ENCODE measurements around the gene ISM1.

The ISM1 gene

DNA sequence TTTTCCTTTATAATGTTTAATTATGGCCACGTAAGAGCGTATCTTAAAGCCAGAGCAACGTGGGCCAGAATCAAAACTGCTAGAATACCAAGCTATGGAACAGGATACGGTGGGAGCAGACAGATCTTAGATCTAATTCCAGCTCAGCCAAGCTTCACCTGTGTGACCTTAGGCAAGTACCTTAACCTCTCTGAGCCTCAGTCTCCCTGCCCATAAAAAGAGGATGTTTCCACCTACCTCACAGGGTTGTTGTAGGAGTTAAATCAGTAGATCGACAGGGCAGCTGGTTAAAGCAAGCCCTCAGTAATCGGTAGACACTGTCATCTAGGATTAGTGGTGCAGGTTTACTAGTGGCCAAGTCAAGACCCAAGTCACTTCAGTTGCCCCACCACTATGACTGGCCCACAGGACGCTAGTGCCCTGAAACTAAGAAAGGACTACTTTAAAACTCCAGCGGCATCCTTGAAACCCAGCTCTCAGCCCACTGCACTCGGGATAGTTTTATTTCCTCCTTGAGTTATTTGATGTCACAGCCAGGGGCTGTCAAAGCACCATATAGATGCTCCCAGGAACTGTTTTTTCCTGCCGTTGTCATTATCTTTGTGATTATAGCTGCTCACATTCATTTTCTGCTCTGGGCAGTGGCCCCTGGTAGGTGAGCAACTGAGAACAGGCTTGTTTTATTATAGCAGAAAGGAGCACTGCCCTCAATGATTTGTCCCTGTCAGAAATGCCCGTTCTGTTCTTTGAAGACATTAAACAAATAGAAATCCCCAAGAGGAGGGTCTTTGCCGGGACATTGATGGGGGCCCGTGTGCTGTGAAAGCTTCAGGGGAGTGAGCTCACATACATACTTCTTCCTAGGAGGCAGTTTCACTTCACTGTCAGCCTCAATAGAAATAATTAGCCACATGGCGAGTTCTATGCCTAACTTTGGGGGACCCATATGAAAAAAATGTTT is 63.1 kb downstream of the ISM1 start:
- no peak for DNase-seq

DNA sequence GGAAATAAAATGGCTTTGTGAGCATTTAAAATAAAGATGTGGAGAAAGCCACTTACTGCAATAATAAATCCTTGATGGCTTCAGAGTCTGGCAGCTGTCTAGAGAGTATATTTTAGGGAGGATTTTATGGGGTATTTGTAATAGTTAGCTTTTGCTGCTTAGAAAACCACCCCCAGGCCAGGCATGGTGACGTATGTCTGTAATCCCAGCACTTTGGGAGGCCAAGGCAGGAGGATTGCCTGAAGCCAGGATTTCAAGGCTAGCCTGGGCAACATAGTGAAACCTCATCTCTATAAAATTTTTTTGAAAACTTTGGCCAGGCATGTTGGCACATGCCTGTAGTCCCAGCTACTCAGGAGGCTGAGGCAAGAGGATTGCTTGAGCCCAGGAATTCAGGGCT is 63.8 kb downstream of the ISM1 start:
- no peak for DNase-seq

DNA sequence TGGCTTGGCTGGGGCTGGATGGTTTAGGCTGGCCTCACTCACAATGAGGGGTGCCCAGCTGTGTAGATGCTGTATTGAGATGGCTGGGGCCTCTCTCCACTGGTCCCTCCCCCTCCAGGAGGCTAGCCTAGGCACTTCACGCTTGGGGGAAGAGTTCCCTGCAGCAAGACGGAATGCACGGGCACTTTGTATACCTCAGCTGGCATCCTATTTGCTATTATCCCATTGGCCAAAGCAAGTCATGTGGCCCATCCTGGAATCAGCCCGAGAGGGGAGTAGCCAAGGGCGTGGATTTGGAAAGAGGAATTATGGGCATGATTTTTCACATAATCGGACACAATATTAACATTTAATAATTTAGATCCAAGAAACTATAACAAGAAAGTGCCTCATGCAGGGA is 64.3 kb downstream of the ISM1 start:
- no peak for DNase-seq

DNA sequence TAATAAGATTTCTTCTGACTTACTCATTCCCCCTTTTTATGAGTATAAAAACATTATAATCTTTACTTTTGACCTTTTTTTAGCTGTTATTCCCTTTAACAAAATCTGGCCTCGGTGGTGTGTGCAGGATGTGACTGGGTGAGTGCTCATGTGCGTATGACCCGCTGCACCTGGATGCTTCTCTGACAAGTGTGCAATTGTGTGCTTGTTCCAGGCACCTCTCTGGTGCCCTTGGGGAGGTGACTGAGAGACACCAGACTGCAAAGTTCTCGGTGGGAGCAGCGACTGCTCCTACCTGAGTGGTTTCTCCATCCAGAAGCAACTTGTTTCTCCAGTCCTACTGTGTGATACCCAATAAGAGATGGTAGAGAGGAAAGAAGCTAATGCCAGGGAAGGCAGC is 65.0 kb downstream of the ISM1 start:
- no peak for DNase-seq

DNA sequence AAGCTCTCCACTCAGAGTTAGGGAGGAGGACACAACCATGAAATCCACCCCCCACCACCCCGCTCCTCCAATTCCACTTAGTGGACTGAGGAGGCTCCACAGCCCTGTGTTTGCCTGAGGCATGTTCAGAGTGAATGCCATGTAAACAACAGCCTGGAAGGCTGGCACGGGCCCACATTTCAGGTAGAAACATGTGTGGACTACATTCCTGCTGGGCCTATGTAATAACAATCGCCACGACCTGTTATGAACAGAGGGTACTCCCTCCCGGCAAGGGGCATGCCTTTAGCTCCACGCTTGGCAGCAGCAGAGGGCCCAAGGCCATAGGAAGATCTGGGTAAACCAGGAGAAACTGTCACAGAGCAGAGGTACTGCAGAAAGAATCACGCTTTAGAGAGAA is 65.5 kb downstream of the ISM1 start:
- DNase-seq: no peak

DNA sequence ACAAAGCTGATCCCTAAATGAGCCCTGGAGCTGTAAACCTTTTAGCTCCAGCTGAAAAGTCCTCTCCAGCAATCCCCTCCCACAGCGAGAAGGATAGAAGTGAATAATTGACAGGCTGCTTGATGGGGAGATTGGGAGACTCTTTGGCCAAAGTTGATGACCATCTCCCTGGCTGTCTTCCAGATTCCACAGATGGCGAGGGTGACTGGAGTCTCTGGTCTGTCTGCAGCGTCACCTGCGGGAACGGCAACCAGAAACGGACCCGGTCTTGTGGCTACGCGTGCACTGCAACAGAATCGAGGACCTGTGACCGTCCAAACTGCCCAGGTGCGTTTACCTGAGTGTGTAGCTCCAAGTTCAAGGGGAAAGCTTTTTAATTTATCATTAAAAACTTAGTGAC is 67.3 kb downstream of the ISM1 start:
- no peak for DNase-seq

DNA sequence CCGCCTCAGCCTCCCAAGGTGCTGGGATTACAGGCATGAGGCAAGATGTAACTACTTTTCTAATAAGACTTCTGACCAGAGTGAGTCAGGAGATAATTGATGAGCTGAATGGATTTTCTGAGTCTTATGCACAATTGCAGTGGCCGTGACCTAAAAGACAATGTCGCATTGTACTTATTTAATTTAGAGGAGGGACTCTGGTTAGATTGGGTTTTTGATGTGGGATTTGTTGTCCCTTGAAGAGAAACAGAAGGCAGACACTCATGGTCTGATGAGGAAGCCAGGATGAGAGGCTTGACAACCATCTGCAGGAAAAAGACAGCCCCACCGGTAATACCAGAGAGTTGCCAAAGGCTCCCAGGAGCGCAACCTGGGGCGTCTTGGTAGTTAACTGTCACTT is 68.0 kb downstream of the ISM1 start:
- no peak for DNase-seq

DNA sequence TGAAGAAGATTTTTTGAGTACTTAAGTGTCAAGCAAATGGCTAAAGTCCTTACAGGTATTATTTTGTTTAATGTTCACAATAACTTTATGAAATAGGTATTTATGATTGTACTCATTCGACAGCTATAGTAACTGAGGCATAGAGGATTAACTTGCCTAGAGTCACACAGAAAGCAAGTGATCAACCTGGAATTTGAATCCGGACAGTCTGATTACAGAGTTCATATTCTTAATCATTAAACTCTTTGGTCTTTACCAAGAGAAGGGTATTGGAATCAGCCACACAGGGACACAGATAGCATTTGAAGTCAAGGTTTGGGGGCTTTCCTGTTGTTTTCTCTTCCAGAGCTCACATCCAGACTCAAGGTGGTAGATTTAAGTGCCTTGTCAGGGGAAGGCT is 69.7 kb downstream of the ISM1 start:
- DNase-seq: no peak

DNA sequence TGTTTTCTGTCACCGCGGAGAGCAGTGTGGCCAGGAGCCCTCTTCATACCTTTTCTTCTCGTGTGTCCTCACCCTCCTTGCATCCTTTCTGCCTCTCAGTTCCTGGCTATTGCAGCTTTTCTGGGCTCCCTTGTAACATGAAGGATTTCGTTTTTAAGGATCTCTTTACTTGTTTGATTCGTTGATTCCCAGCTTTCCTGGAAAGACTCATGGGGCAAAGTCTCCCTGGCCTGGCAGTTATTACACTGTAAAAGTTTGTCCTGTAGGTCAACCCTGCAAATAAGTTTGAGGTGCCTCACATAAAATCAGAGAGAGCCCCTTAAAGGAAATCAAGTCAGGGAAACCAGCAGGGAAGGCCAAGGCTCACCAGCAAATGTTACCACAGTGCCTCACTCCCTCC is 70.1 kb downstream of the ISM1 start:
- DNase-seq: no peak

DNA sequence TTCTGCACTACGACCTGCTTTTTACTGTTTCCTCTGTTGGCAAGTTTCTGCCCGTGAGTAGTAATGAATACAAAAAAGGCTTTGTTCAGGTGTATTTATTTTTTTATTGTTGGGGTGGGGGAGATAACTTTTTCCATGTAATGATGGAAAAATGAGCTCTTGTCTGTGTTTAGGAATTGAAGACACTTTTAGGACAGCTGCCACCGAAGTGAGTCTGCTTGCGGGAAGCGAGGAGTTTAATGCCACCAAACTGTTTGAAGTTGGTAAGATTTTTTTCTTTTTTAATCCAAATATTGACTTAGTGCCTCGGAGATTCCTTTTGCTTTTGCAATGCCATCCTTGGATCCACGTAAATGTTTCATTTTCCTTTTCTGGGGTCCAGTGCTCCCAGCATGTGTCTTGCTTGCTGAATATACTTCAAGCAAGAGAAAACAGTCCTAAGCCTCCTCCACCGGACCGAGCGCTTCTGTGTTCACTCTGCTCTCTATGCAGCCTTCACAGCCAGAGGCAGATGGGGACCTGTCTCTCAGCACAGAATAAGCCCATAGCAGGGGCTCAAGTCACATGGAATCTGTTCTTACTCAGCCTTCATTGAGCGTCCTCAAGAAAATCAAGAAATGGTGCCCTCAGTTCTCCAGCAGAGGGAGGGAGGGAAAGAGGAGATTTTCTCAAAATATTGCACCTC is 71.3 kb downstream of the ISM1 start:
- no peak for DNase-seq

DNA sequence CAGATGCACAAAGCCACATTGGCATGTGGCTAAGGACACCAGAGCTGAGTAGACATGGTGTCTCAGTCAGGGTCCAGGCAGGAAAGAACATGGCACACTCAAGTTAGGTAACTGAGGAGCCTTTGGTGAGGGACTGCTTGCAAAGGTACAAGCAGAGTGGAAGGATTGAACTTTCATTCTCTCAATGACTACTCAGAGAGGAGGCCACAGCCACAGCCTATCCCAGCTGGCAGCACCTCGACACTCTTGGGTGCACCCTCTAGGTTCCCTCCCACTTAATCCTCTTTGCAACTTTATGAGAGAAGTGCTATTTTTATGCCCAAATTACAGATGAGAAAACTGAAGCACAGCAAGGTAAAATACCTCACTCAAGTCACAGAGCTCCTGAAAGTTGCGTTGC is 73.4 kb downstream of the ISM1 start:
- DNase-seq: no peak

DNA sequence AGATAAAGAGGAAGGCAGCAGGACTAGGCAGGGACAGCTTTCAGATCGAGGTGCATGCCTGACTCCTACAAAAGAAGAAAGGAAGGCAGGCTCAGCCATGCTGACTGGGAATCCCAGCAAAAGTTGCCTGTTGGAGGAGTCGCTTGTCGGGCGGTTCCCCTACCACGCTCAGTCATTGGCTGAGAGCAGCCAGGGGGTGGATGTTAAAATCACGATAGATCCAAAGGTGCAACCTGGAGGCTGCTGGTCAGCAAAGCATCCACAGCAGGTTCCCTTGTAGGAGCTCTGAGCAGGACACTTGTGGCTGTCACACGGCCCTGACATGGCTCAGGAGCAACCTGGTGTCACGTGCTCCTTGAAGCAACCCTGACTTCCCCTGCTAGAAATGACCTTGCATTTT is 74.6 kb downstream of the ISM1 start:
- no peak for DNase-seq

DNA sequence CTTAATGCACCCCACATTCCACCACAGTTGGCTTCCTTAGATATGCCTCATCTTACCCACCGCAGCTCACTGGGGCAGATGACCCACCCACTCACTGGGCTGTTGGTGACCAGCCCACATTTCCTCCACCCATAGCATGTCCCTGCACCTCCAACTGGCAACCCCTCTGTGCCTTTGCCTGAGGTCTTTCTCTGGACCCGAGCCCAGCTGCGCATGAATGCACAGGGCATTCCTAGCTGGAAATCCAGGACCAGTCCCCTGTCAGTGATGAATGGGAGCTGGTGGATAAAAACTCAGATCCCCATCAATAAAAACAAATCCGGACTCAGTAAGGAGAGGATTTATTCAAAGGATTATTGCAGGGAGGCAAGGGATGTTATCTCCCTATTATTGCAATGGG is 75.0 kb downstream of the ISM1 start:
- DNase-seq: no peak

DNA sequence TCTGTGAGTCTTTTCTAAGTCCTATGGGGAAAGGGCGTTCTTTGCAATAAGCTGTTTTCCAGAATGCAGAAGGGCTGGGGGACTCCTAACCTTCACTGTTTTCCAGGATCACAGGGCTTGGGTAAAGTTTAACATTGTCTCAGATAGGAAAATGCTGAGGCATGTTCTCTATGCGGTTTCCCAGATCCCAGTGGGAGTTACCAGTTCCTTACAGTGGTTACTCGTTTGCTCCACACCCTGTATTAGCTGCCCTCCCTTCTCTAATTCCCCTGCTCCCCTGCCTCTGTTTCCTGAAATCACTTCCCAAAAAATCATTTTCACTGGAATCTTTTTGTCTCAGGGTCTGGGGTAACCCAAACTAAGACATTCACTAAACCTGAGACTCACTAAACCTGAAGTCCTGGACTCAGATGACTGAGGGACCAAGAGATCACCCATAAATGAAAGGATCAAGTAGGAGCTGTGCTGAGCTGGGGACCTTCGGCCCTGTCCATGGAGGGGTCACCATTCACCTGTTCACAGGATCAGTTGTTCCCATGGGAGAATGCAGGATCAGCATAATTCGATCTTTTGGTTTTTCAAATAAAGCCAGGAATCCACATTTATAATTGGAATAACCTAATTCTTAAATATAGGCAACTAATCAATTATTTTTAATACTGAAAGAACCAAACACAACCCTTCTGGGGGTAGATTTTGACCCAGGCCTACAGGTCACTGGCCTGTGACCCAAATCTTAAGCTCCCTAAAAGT is 76.2 kb downstream of the ISM1 start:
- DNase-seq: no peak

DNA sequence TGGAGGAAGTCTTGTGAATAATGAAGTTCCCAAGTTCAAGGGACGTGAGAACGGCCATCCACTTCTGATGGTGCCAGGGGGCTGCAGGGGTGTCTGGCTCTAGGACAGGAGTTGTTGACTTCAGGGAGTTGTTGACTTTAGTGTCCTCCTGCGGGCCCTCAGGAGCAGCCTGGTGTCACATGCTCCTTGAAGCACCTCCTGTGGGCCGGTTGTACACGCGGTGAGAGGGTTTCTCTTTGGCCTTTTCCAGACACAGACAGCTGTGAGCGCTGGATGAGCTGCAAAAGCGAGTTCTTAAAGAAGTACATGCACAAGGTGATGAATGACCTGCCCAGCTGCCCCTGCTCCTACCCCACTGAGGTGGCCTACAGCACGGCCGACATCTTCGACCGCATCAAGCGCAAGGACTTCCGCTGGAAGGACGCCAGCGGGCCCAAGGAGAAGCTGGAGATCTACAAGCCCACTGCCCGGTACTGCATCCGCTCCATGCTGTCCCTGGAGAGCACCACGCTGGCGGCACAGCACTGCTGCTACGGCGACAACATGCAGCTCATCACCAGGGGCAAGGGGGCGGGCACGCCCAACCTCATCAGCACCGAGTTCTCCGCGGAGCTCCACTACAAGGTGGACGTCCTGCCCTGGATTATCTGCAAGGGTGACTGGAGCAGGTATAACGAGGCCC is 77.8 kb downstream of the ISM1 start:
- DNase-seq: no peak

DNA sequence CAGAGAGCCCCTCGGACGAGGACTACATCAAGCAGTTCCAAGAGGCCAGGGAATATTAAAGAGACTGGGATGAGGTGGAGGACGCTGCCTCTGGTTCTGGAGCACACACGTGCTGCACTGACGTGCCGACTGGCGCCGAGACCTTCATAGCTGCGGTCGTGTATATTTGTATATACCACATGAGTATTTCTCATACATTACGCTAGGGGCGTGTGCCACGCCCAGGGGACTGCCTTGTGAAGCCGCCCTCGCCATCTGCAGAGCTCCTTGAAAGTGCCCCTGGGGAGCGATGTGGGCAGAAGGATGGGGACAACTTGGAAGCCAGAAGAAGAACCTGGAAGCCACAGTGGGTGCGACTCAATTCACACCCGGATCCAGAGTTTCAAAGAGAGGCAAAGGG is 78.3 kb downstream of the ISM1 start:
- no peak for DNase-seq

DNA sequence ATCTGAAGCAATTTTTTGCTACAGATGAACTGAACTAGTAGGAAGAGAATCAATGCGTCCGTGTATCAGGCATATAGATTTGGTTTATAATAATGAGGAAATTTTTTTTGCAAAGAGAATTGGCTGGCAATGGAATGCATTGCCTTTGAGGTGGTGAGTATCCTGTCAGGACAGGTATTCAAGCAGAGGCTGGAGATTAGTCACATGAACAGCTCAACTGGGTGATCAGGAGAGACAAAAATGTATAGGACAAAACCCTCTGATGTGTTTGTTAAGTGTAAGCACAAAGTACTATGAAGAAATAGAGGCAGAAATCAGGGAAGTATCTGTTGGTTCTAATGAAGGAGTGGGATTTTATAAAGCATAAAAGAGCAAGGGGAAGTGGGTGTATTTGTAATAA is 80.5 kb downstream of the ISM1 start:
- no peak for DNase-seq

DNA sequence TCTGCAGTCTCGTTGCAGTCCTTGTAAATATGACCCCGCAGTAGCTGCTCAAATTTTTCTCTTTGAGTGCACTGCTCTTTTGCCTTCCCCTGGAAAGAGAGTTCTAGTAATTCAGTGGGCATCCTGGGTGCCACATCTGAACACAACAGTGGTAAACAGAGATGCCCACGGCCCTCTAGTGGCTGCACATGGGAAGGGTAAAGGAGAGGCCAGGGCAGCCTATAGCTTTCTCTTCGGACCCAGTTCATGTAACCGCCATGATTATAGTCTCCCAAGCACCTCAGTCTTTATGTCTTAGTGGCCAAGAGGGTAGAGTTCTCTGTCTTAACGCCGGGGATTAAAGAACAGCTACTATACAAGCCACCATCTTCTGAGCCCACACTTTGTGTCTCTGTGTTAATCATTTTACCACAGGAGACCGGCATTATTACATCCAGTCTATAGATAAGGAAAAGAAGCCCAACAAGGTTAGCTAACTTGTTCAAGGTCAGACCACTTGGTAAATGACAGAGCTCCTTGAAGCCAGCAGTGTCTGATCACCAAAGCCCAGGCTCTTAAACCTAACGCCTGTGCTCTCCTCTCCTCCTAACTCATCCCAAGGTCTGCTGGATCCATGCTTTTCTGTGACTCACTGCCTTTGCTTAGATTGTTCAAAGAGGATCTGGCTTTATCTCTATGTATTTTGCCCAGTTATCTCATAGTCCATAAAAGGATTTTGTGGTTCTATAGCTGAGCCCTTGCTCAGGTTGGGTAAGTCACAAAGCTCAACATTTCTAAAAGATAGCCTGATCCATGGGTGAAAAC is 81.8 kb downstream of the ISM1 start:
- DNase-seq: no peak

DNA sequence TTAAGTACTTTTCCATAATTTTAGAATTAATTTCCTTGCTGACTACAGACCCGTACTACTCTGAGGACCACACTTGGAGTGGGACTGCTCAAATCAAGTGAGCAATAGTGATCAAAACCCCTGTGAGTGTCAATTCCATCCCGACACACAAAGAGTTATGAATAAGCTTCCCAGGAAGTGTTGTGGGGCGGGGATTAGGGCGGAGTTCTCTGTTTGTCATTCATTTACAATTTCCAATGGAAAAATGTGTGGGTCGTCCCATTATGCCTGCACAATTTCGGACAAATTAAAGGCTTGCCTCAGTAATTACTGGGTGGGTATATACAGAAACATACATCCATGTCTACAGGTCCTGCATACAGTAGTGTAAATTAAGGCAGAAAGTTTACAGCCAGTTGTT is 84.2 kb downstream of the ISM1 start:
- no peak for DNase-seq

DNA sequence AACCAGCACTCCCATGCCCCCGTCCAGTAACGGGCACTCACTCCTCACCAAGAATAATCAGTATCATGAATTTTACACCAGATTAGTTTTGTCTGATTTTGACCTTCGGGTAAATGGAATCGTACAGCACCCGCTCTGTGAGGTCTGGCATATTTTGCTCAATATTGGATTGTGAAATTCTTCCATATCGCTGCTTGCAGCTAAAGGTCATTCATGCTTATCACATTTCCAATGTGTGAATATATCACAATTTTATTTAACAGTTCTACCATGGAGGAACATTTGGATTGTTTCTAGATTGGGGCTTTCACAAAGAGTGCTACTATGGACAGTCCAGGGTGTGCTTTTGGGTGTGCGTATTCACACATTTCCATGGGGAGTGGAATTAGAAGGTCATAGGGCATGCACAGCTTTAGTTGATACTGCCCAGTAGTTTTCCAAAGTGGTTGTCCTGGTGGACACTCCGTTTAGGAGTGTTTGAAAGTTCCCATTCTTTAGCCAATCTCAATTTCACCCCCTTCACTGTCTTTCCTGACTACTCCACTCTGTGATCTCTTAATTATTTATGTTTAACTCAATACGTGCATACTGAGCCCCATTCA is 86.6 kb downstream of the ISM1 start:
- DNase-seq: no peak

DNA sequence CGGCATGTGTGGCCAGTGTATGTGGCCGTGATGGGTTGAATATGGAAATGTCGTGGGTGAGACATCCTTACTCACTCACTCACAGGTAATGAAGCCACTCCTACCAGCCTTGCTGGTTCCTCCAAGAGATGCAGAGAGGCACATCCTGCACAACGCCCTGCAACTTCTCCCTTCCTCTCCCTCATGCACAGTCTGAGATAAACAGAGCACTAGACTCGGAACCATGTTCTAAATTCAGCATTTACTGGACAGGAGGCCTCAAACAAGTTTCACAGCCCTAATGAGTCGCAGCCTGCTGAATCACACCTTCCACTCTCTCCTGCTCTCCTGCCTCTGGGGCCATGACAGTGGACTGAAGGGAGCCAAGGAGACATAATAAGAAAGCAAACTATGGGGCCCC is 91.2 kb downstream of the ISM1 start:
- no peak for DNase-seq

DNA sequence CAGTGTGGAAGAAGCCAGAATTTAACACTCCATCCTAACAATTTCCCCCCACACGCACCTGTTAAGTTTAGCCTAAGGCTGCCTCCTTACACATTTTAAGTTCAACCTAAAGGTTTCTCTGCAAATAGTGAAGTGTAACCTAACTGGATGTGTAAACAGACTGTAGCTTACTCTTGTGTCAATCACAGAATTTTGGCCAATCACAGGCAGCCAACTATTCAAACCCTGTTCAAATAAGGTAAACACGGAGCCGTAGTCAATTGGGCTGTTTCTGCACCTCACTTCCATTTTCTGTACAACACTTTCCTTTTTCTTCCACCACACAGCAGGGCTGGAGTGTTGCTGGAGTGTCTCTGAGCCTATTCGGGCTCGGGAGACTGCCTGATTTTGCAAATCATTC is 92.1 kb downstream of the ISM1 start:
- no peak for DNase-seq

Measured in effector CD8-positive, alpha-beta T cell (primary cell).